CD4-positive, alpha-beta T cell treated with Interleukin-15 for 4 hours (primary cell): ENCODE results near the gene ITPR1.
"Not testable (repeated sequence)": the region's sequence is repeated elsewhere in the genome, so short reads cannot be mapped to it uniquely, and the experiment has no call there.

Experiments
- DNase-seq: peaks from one replicate; pipeline ENCODE4 v3.0.0-alpha.2; 2020; ENCODE audit warnings: low spot score

ITPR1 gene

GRCh38 chr3:4596612-4597011 lies 103.5 kb downstream of the ITPR1 start:
- no peak for DNase-seq

GRCh38 chr3:4597208-4597985 lies 104.2 kb downstream of the ITPR1 start:
- DNase-seq, result no peak

DNA sequence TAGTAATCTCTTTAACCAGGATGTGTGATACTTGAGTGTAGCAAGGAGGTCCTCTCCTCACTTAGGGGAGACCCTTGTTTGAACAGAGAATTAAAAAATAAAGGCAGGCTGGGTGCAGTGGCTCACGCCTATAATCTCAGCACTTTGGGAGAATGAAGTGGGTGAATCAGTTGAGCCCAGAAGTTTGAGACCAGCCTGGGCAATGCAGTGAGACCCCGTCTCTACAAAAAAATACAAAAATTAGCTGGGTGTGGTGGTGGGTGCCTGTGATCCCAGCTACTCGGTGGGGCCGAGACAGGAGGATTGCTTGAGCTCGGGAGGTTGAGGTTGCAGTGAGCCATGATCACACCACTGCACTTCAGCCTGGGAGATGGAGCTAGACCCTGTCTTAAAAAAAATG lies 105.1 kb downstream of the ITPR1 start:
- DNase-seq, result not testable (repeated sequence)

- no peak for DNase-seq
These were observed 106.5 kb downstream of the ITPR1 start for GRCh38 chr3:4599612-4600011.

DNA sequence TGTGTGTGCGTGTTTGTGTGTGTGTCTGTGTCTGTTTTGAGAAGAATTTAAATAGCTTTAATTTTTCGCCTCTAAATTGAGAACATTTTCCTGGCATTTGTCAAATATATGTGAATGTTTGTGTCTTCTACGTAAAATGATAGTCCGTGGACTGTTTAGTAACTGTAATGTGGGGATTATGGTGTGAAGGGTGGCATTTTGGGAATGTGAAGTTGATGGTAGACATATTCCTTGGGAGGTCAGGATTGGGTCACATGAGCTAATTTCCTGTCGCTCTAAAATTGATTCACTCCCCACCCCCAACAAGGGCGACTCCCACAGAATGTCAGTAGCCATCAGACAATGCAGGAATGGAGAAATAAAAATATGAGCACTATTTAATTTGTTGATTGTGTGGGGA lies 107.3 kb downstream of the ITPR1 start:
- DNase-seq, result no peak

DNA sequence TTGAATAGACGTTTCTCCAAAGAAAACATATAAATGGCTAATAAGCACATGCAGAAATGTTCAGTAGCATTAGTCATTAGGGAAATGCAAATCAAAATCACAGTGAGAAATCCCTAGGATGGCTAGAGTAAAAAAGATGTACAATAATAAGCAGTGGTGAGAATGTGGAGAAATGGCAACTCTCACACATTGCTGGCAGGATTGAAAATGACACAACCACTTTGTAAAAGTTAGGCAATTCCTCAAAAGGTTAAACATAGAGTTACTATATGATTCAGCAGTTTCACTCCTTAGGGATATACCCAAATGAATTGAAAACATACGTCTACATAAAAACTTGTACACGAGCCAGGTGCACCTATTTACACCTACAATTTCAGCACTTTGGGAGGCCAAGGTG lies 108.7 kb downstream of the ITPR1 start:
- DNase-seq, result no peak

- DNase-seq, result no peak
These were observed 111.5 kb downstream of the ITPR1 start for GRCh38 chr3:4604693-4605092.

GRCh38 chr3:4606911-4607310 lies 113.8 kb downstream of the ITPR1 start:
- DNase-seq, result no peak

DNA sequence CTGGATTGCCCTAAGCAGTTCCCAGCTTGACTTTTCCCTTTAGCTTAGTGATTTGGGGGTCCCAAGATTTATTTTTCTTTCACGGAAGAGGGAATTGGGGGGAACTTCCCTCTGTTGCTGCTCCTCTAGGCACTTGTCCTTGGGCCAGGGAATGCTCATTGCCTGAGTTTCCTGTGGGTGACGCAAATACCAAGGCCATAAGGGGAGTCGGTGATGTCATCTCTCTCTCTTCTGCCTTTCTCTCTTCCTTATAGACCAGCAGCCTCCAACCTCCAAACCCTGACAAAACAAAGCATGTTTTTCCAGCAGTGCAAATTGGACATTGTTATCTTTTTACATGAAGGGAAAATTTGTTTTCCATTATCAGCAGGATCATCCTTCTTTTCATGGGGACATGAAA lies 120.2 kb downstream of the ITPR1 start:
- DNase-seq, result no peak

- DNase-seq, result no peak
These were observed 120.9 kb downstream of the ITPR1 start for GRCh38 chr3:4614070-4614469.

DNA sequence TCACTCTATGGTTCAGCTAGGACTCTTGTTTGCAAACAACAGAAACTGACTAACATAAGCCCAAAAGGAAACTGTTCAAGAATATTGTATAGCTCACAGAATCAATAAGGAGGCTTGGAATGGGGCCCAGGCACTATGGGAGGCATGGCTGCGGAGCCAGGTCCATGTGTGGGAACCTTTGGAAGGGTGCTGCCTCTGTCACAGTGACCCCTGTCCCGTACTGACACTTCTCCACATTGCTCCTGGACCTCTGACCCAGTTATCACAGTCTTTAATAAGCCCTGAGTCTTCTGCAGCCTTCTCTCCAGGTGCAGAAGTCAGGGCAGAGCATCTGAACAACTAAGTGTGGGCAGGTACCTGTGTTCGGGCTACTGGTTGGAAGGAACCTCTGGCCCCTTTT lies 121.8 kb downstream of the ITPR1 start:
- DNase-seq, result no peak

GRCh38 chr3:4615750-4616149 lies 122.6 kb downstream of the ITPR1 start:
- no peak for DNase-seq

DNA sequence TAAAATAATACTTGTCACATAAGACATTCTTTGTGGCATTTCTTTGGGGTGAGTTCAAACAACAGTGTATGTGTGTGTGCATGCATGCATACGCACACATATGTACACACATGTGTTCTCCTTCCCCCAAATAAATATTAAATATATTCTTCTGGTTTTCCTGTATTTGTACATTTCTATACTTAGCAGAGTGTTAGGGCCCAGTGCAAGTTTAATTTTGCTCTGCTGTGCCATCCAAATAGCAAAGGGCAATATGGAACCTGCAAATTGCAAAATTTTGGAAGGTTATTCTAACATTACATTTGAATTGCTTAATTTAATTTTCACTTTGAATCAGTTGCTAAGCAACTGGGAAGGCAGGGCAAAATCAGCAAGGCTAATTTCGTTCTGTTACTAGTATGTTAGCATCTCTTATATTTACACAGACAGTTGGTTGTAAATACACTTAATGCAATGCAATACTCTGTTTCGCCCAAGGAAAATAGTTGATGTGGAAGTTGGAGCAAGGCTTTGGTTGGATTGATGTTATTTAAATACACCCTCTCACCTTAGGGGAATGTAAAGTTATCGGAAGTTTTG lies 130.4 kb downstream of the ITPR1 start:
- DNase-seq, result no peak

GRCh38 chr3:4627651-4628375 lies 134.7 kb downstream of the ITPR1 start:
- DNase-seq, result no peak

DNA sequence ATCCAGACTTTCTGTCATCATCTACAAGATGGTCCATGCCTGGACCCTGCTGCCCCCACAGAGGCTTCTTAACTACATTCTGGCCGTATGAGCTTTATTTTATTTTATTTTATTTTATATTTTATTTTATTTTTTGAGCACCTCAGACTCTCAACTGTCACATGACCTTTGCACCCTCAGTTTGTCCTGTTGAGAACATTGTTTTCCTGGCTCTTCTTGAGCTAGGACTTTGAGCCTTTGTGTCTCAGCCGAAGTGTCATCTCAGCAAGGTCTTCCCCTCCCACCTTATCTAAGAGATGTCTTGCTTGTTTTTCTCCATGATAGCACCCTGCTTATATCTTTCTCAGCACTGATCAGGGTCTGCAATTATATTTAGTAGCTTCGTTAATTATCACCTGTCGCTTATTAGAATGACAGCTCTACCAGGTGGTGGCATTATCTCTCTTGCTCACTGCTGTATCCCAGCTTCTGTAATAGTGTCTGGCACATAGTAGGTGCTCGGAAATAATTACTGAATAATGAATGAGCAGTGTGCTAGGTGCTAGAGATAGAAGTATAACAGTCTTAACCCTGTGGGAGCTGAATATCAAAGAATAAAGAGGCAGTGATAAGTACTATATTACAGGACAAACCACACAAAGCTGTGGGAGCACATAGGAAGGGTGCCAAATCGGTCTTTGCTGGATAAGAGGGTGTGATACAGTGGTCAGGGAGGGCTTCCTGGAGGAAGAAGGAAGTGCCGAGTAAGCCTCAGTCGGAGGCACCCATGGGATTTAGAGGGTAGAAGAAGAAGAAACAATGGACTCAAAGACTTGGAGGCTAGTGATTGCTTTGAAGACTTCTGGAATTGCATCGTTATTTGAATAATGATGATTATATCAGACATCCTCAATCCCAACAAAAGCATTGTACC lies 136.2 kb downstream of the ITPR1 start:
- DNase-seq, result no peak

GRCh38 chr3:4633078-4634004 lies 140.2 kb downstream of the ITPR1 start:
- DNase-seq, result peak; percentile 46

- DNase-seq, result no peak
These were observed 141.7 kb downstream of the ITPR1 start for GRCh38 chr3:4634894-4635293.

- no peak for DNase-seq
These were observed 144.1 kb downstream of the ITPR1 start for GRCh38 chr3:4637265-4637664.

- no peak for DNase-seq
These were observed 148.9 kb downstream of the ITPR1 start for GRCh38 chr3:4641863-4642563.

DNA sequence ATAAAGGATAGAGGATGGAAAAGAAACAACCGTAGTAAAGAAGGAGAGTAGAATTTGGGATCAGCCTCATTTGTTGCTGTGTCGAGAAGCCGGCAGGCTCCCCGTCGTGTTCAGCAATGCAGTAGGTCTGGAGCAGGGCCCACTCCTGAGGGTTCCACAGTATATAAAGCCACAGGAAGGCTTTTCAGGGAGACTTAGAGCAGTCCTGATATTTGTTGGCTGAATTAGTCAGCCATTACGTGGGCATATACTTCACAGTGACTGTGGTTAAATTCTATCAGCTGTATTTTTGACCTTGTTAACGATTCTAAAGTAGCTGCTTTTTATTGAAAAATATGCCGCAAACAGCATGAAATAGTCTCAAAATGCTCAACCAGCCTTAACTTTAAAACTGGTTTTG lies 149.5 kb downstream of the ITPR1 start:
- no peak for DNase-seq
